OCI-LY3 (cell line): ENCODE data around the gene LDLRAD1.

ENCODE experiments used
- EZH2phosphoT487 ChIP-seq: fragments of 200-600 bp; shearing (Covaris generic); IDR thresholded peaks from 2 replicates; pipeline ENCODE4 v1.6.1; 2018; ENCODE audit warnings: antibody characterized with exemption, mixed run types, low read depth
- TF ChIP-seq, protein P1 (sequence below): fragments of 200-600, 300-600 bp; sonication (generic); IDR thresholded peaks from 2 replicates; pipeline ENCODE4 v1.5.1; 2014; ENCODE audit warnings: antibody characterized with exemption, low read length, low read depth

DNA sequence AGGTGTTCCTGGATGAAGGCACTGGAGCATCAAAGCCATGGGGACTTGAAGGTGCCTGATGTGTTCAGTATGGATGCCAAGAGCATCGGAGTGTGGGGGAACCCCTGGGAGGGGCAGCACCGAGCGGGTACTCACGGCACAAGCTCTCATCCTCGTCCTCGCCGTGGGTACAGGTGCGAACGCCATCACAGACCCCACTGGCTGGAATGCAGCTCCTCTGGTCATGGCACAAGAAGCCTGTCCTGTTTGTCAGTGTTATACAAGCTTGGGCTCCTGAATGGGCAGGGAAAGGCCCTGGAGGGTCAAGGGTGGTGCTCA is 6.0 kb downstream of the LDLRAD1 start:
- TF ChIP-seq, protein P1, sequence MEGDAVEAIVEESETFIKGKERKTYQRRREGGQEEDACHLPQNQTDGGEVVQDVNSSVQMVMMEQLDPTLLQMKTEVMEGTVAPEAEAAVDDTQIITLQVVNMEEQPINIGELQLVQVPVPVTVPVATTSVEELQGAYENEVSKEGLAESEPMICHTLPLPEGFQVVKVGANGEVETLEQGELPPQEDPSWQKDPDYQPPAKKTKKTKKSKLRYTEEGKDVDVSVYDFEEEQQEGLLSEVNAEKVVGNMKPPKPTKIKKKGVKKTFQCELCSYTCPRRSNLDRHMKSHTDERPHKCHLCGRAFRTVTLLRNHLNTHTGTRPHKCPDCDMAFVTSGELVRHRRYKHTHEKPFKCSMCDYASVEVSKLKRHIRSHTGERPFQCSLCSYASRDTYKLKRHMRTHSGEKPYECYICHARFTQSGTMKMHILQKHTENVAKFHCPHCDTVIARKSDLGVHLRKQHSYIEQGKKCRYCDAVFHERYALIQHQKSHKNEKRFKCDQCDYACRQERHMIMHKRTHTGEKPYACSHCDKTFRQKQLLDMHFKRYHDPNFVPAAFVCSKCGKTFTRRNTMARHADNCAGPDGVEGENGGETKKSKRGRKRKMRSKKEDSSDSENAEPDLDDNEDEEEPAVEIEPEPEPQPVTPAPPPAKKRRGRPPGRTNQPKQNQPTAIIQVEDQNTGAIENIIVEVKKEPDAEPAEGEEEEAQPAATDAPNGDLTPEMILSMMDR: no peak
- no peak for TF ChIP-seq EZH2phosphoT487
